OCI-LY7 (cell line): Measurements from ENCODE around the gene PSKH1. TPM values are rescaled to one million over a fixed set of nuclear protein-coding genes. Genes with fewer than 3 reads are reported as not detected.

Experiments
- BruUV-seq: library from RNA; stranded (reverse); fragments of 400-500 nt; replicated peaks from 2 replicates; lab custom pipeline; 2021; lab: Mats Ljungman, UMichigan
- CTCF ChIA-PET: fragments of 300-600 bp; sonication (Branson Sonifier 250); formaldehyde crosslinking; loops from one replicate; lab custom pipeline; 2022; ENCODE audit warnings: antibody characterized with exemption; ENCODE audit not compliant: unreplicated experiment; lab: Charles Lee
- POLR2A ChIA-PET: fragments of 300-600 bp; sonication (Branson Sonifier 250); formaldehyde crosslinking; loops from one replicate; lab custom pipeline; 2022; ENCODE audit warnings: antibody characterized with exemption; lab: Charles Lee
- DNase-seq: peaks from one replicate; pipeline ENCODE4 v3.0.0-alpha.2; 2015; ENCODE audit warnings: low spot score
- H2AFZ ChIP-seq: fragments of 200-600 bp; sonication (generic), shearing (Covaris generic); 2 replicates; pipeline ENCODE4 v1.6.1; 2014; ENCODE audit warnings: mild to moderate bottlenecking, antibody characterized with exemption, low read length, moderate library complexity
- H3K27ac ChIP-seq: fragments of 200-600 bp; sonication (generic); 2 replicates; pipeline ENCODE4 v1.5.1; 2014; ENCODE audit warnings: mixed run types, low read depth, mild to moderate bottlenecking, moderate library complexity, low read length, inconsistent platforms; ENCODE audit not compliant: poor library complexity, severe bottlenecking
- H3K36me3 ChIP-seq: fragments of 200-600 bp; sonication (generic); 2 replicates; pipeline ENCODE4 v1.6.1; 2014; ENCODE audit warnings: mild to moderate bottlenecking, antibody characterized with exemption, low read length, moderate library complexity, mixed read lengths; ENCODE audit not compliant: insufficient read depth
- H3K4me1 ChIP-seq: fragments of 200-600 bp; sonication (generic); 2 replicates; pipeline ENCODE4 v1.5.1; 2014; ENCODE audit warnings: mild to moderate bottlenecking, low read length; ENCODE audit not compliant: insufficient read depth, poor library complexity, severe bottlenecking
- H3K4me2 ChIP-seq: fragments of 200-600 bp; sonication (generic); 2 replicates; pipeline ENCODE4 v1.6.1; 2014; ENCODE audit warnings: mild to moderate bottlenecking, low read length
- H3K4me3 ChIP-seq: fragments of 200-600 bp; sonication (generic); 2 replicates; pipeline ENCODE4 v1.5.1; 2014; ENCODE audit warnings: mild to moderate bottlenecking, low read depth, low read length; ENCODE audit not compliant: poor library complexity, severe bottlenecking
- H3K79me2 ChIP-seq: fragments of 200-600 bp; sonication (generic); 2 replicates; pipeline ENCODE4 v1.6.1; 2016; ENCODE audit warnings: low read depth, mild to moderate bottlenecking, low read length, moderate library complexity, mixed read lengths; ENCODE audit not compliant: insufficient read depth
- H3K9me2 ChIP-seq: fragments of 200-600 bp; sonication (generic); 2 replicates; pipeline ENCODE4 v1.6.1; 2016; ENCODE audit warnings: mild to moderate bottlenecking, low read length, mixed read lengths; ENCODE audit not compliant: insufficient read depth
- H3K9me3 ChIP-seq: fragments of 200-600 bp; sonication (generic); 2 replicates; pipeline ENCODE4 v1.6.1; 2014; ENCODE audit warnings: mild to moderate bottlenecking, mixed run types, low read length, mixed read lengths
- H4K20me1 ChIP-seq: fragments of 200-600 bp; sonication (generic); 2 replicates; pipeline ENCODE4 v1.6.1; 2014; ENCODE audit warnings: mild to moderate bottlenecking, antibody characterized with exemption, low read length, moderate library complexity, mixed read lengths; ENCODE audit not compliant: insufficient read depth
- EZH2phosphoT487 ChIP-seq: fragments of 200-600 bp; sonication (generic); IDR thresholded peaks from 2 replicates; pipeline ENCODE4 v1.6.1; 2018; ENCODE audit warnings: low read depth, borderline replicate concordance, mild to moderate bottlenecking, mixed run types, antibody characterized with exemption, low read length, moderate library complexity, mixed read lengths
- intact Hi-C: fragments of 100-400 bp; cut with micrococcal nuclease; formaldehyde crosslinking; loops from one replicate; pipeline ENCODE4 v1.10.0; 2022; ENCODE audit not compliant: unreplicated experiment
- total RNA-seq, 2 experiments: library from RNA; depleted of rRNA in 1 of 2; stranded (reverse); fragments of >200 nt in 1 of 2; shearing (Covaris generic) in 1 of 2; gene quantifications; 2 replicates each; pipeline ENCODE4 v1.2.3, GENCODE V29; 2014 to 2022
- TF ChIP-seq, protein P1 (sequence below): fragments of 200-600 bp; sonication (generic); conservative IDR thresholded peaks from 2 replicates; pipeline ENCODE4 v1.5.1; 2014; ENCODE audit warnings: mild to moderate bottlenecking, antibody characterized with exemption, low read length, moderate library complexity, mixed read lengths

Gene PSKH1
- total RNA-seq, 2 experiments from 2014 or later, result 10.4 to 27.1 TPM

DNA sequence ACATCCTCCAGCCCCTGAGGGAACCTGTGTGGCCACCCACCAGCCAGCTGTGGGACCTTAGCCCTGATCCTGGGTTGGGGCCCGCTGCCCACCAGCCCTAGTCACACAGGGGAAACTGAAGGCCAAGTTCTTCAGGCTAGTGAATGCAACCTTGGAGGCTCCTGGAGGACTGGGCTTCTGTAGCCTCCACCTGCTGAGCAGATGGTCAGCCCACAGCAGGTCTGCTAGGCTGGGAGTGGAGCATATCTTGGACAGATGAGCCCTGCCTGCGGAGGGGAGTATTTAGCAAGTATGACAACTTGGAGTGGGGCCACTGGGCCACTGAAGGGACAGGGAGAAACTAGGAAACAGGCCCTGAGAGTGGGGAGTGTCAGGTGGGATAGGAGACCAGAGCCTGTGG, 83.2 kb downstream of the PSKH1 start:
- H3K4me3 ChIP-seq, result no peak overlapping the region
- H4K20me1 ChIP-seq, result no peaks in the 10 kb centered on the region
- no peaks in the 10 kb centered on the region for H3K9me2 ChIP-seq
- POLR2A ChIA-PET, result interaction anchor here (1.6 kb wide), 1 partner anchor 8 kb away, joined by 5 read pairs; no protein-coding TSS in a partner anchor
- H3K4me1 ChIP-seq, result peaks cover 9% of the 10 kb centered on the region
- no peak for TF ChIP-seq EZH2phosphoT487
- TF ChIP-seq, protein P1, sequence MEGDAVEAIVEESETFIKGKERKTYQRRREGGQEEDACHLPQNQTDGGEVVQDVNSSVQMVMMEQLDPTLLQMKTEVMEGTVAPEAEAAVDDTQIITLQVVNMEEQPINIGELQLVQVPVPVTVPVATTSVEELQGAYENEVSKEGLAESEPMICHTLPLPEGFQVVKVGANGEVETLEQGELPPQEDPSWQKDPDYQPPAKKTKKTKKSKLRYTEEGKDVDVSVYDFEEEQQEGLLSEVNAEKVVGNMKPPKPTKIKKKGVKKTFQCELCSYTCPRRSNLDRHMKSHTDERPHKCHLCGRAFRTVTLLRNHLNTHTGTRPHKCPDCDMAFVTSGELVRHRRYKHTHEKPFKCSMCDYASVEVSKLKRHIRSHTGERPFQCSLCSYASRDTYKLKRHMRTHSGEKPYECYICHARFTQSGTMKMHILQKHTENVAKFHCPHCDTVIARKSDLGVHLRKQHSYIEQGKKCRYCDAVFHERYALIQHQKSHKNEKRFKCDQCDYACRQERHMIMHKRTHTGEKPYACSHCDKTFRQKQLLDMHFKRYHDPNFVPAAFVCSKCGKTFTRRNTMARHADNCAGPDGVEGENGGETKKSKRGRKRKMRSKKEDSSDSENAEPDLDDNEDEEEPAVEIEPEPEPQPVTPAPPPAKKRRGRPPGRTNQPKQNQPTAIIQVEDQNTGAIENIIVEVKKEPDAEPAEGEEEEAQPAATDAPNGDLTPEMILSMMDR, result no peak
- no peak overlapping the region for H2AFZ ChIP-seq
- no peaks in the 10 kb centered on the region for H3K9me3 ChIP-seq
- no peak overlapping the region for H3K4me2 ChIP-seq
- CTCF ChIA-PET, result no interaction called here
- BruUV-seq, result no TSS peak
- no peaks in the 10 kb centered on the region for H3K79me2 ChIP-seq
- no peaks in the 10 kb centered on the region for H3K36me3 ChIP-seq
- no peak overlapping the region for H3K27ac ChIP-seq
- DNase-seq, result no peak
- intact Hi-C loops, result no loop called here

DNA sequence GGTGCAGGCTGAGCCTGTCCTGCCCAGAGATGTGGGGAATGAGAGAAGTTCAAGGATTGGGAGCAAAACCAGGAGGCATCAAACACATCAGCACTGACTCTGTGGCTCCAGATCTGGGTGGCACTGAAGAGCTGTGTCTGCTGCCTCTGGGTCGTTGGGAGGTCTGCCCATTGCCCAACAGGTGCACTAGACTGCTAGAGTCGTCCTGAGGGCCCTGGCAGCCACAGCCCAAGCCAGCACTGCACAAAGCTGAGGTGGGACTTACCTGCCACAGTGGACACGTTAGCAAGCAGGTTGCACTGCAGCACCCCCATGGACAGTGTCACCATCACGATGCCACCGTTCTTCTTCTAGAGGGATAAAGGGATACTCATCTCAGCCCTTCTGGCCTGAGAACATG, 84.0 kb downstream of the PSKH1 start:
- POLR2A ChIA-PET, result no interaction called here
- CTCF ChIA-PET, result no interaction called here
- no peak overlapping the region for H3K4me2 ChIP-seq
- no peaks in the 10 kb centered on the region for H3K36me3 ChIP-seq
- H4K20me1 ChIP-seq, result no peaks in the 10 kb centered on the region
- H3K27ac ChIP-seq, result no peak overlapping the region
- H3K79me2 ChIP-seq, result no peaks in the 10 kb centered on the region
- no peak overlapping the region for H3K4me3 ChIP-seq
- TF ChIP-seq EZH2phosphoT487, result no peak
- TF ChIP-seq, protein P1, result no peak
- no TSS peak for BruUV-seq
- no peak overlapping the region for H2AFZ ChIP-seq
- no peak for DNase-seq
- H3K4me1 ChIP-seq, result peaks cover 9% of the 10 kb centered on the region
- H3K9me2 ChIP-seq, result no peaks in the 10 kb centered on the region
- no peaks in the 10 kb centered on the region for H3K9me3 ChIP-seq
- intact Hi-C loops, result no loop called here

DNA sequence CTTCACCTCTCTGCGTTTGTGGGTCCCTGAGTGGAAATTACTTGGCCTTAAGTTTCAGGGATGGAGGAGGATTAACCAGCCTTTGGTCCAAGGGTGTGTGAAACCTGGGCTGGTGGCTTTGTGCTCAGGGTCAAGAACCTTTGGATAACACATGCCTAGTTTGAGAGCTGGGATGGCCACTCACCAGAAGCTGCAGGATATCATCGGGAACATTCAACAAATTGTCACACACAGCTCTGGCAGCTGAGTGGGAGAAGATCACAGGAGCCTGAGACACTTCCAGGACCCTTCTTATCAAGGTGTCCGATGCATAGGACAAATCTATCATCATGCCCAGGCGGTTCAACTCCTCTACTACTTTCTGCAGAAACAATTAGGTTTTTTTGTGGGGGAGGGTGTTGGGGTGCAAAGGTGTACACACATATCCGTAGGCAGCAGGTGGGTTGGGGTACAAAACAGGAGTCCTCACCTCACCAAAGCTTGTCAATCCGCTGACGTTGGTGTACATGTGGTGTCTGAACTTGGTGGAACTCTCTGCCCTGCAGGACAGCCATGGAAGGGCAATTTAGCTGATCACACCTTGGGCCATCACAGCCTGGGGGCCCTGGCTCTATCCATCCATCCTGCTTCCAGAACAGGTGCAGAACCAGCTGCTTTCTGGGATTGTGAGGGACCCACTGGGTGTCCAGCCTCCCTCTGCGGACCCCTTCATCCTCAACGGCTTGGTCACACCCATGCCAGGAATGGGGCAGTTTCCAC, 84.6 kb downstream of the PSKH1 start:
- CTCF ChIA-PET, result no interaction called here

More for the DNA sequence above, 84.6 kb downstream of the PSKH1 start:
- H3K9me2 ChIP-seq, result no peaks in the 10 kb centered on the region
- no peaks in the 10 kb centered on the region for H4K20me1 ChIP-seq
- no peak for DNase-seq
- no TSS peak for BruUV-seq
- no peak overlapping the region for H3K4me2 ChIP-seq
- H3K9me3 ChIP-seq, result no peaks in the 10 kb centered on the region
- H3K4me3 ChIP-seq, result no peak overlapping the region
- TF ChIP-seq EZH2phosphoT487, result no peak
- TF ChIP-seq, protein P1, result no peak
- no peaks in the 10 kb centered on the region for H3K79me2 ChIP-seq
- peaks cover 9% of the 10 kb centered on the region for H3K4me1 ChIP-seq
- intact Hi-C loops, result no loop called here
- POLR2A ChIA-PET, result no interaction called here
- H2AFZ ChIP-seq, result no peak overlapping the region
- no peaks in the 10 kb centered on the region for H3K36me3 ChIP-seq
- H3K27ac ChIP-seq, result no peak overlapping the region
